Small intestine (tissue), 7 donors: ENCODE results near the gene BAZ2A. TPM values are rescaled to one million over a fixed set of nuclear protein-coding genes. Genes with fewer than 3 reads are reported as not detected.
"Not testable (repeated sequence)": the region's sequence is repeated elsewhere in the genome, so short reads cannot be mapped to it uniquely, and the experiment has no call there.

Experiments
- DNase-seq, 2 donors: peaks; one replicate each; pipeline versions ENCODE4 v3.0.0 to v3.0.0-alpha.2; 2013
- FAIRE-seq: peaks from 2 replicates; lab custom pipeline; 2012; peaks lifted over from hg19 to GRCh38; lab: Jason Lieb, UNC
- H3K27ac ChIP-seq, 3 donors: one replicate each; pipeline ENCODE4 v1.5.1; 2013; ENCODE audit warnings: low read length in 2 of 3, mild to moderate bottlenecking in 2 of 3, control low read depth in 1 of 3, inconsistent platforms in 1 of 3, low read depth in 1 of 3, moderate library complexity in 1 of 3
- H3K27me3 ChIP-seq, 3 donors: one replicate each; pipeline ENCODE4 v1.6.1; 2013; ENCODE audit warnings: low read length in 3 of 3, inconsistent platforms in 1 of 3; ENCODE audit not compliant: control insufficient read depth in 3 of 3, insufficient read depth in 3 of 3
- H3K36me3 ChIP-seq, 3 donors: one replicate each; pipeline ENCODE4 v1.6.1; 2013; ENCODE audit warnings: low read length in 3 of 3, inconsistent platforms in 1 of 3, low read depth in 1 of 3, mild to moderate bottlenecking in 1 of 3, moderate library complexity in 1 of 3; ENCODE audit not compliant: control insufficient read depth in 3 of 3, insufficient read depth in 2 of 3
- H3K4me1 ChIP-seq, 3 donors: one replicate each; pipeline ENCODE4 v1.6.1; 2013; ENCODE audit warnings: low read length in 2 of 3, inconsistent platforms in 1 of 3, low read depth in 1 of 3, mild to moderate bottlenecking in 1 of 3, moderate library complexity in 1 of 3; ENCODE audit not compliant: control insufficient read depth in 3 of 3, insufficient read depth in 2 of 3
- H3K4me3 ChIP-seq, 3 donors: one replicate each; pipeline ENCODE4 v1.5.1; 2013; ENCODE audit warnings: low read length in 3 of 3, control low read depth in 1 of 3, inconsistent platforms in 1 of 3, low read depth in 1 of 3, mild to moderate bottlenecking in 1 of 3, moderate library complexity in 1 of 3
- H3K9me3 ChIP-seq, 2 donors: one replicate each; pipeline ENCODE4 v1.6.1; 2013; ENCODE audit warnings: low read depth in 1 of 2, low read length in 1 of 2; ENCODE audit not compliant: control insufficient read depth in 2 of 2, insufficient read depth in 1 of 2
- WGBS, 3 donors: extraction: QIAGEN DNeasy Blood & Tissue Kit; methylation state at CpG; one replicate each; pipeline ENCODE4 v1.1.7; 2013; 5-methylcytosine and 5-hydroxymethylcytosine counted together
- polyA plus RNA-seq, 4 donors: library from polyadenylated mRNA; stranded (reverse) in 3 of 4; unstranded in 1 of 4; fragments of 200-250 nt in 3 of 4; fragments of 120-200 nt in 1 of 4; gene quantifications; one replicate each; pipeline versions ENCODE4 v1.2.1 to v1.2.3, GENCODE V29; 2013
- donor health status: healthy with polysubstance abuse.
- donor health status: control.
- donor health status: control.
- donor health status: Bipolar disorder and iron deficiency.
- donor health status: healthy.

BAZ2A gene
- polyA plus RNA-seq, 4 donors, result 19.2 to 71.1 (median 26.0) TPM

DNA sequence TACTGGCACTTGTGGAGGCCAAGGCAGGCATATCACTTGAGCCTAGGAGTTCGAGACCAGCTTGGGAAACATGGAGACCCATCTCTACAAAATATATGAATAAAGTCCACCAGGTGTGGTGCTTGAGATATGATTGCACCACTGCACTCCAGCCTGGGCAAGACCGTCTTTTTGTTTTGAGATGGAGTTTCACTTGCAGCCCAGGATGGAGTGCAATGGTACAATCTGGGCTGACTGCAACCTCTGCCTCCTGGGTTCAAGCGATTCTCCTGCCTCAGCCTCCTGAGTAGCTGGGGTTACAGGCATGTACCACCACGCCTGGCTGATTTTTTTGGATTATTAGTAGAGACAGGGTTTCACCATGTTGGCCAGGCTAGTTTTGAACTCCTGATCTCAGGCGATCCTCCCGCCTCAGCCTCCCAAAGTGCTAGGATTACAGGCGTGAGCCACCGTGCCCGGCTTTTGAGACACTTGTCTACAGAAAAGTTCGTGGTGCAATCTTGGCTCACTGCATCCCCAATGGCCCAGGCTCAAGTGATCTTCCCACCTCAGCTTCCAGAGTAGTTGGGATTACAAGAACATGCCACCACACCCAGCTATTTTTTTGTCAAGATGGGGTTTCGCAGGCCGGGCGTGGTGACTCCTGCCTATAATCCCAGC, 32.0 kb upstream of the BAZ2A start:
- WGBS, 3 donors, result 91 to 95% (median 92%) methylated on average over 13 of the region's 13 CpGs
- peaks cover 6 to 29% (median 9%) of the 10 kb centered on the region in 3 donors for H3K36me3 ChIP-seq
- no peak for FAIRE-seq
- DNase-seq, result no peak
- H3K27ac ChIP-seq, result no peak overlapping the region
- no peak overlapping the region for H3K4me3 ChIP-seq
- no peaks in the 10 kb centered on the region for H3K9me3 ChIP-seq
- no peaks in the 10 kb centered on the region for H3K27me3 ChIP-seq
- peaks cover 0 to 2% (median 0%) of the 10 kb centered on the region in 3 donors for H3K4me1 ChIP-seq

GRCh38 chr12:56661560-56661959, 31.4 kb upstream of the BAZ2A start:
- H3K27ac ChIP-seq, result no peak overlapping the region
- no peaks in the 10 kb centered on the region for H3K27me3 ChIP-seq
- H3K9me3 ChIP-seq, result no peaks in the 10 kb centered on the region
- no peak for FAIRE-seq
- no peak for DNase-seq
- H3K4me3 ChIP-seq, result no peak overlapping the region
- peaks cover 6 to 24% (median 7%) of the 10 kb centered on the region in 3 donors for H3K36me3 ChIP-seq
- 86 to 88% (median 86%) methylated on average over 7 of the region's 7 CpGs for WGBS, 3 donors
- H3K4me1 ChIP-seq, result peaks cover 0 to 2% (median 0%) of the 10 kb centered on the region in 3 donors

DNA sequence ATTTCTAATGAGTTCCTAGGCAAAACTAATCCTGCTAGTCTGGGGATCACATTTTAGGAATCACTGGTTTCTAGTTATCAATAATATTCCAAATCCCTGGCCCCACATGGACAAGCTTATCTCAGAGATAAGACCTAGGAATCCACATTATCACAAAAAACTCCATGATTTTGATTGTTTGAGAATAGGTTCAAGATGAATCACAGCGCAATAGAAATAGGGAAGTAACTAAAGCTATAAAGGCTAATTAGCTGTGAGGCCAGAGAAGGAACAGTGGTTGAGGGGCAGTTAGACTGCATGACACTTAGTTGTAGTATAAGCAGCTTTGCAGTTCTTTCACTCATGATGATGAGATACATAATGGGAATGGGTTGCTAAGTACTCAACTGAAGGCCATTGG, 28.8 kb upstream of the BAZ2A start:
- DNase-seq (peak in 1 of 2 donors; percentile 28), FAIRE-seq (no peak)
- Histone ChIP-seq H3K27ac (no peak overlapping the region), H3K27me3 (no peaks in the 10 kb centered on the region), H3K9me3 (peaks cover 0 to 16% of the 10 kb centered on the region in 2 donors), H3K4me3 (no peak overlapping the region), H3K36me3 (peaks cover 2 to 14% (median 2%) of the 10 kb centered on the region in 3 donors), H3K4me1 (peaks cover 0 to 2% (median 0%) of the 10 kb centered on the region in 3 donors)
- 41 to 63% (median 49%) methylated on average over 1 of the region's 1 CpG for WGBS, 3 donors

DNA sequence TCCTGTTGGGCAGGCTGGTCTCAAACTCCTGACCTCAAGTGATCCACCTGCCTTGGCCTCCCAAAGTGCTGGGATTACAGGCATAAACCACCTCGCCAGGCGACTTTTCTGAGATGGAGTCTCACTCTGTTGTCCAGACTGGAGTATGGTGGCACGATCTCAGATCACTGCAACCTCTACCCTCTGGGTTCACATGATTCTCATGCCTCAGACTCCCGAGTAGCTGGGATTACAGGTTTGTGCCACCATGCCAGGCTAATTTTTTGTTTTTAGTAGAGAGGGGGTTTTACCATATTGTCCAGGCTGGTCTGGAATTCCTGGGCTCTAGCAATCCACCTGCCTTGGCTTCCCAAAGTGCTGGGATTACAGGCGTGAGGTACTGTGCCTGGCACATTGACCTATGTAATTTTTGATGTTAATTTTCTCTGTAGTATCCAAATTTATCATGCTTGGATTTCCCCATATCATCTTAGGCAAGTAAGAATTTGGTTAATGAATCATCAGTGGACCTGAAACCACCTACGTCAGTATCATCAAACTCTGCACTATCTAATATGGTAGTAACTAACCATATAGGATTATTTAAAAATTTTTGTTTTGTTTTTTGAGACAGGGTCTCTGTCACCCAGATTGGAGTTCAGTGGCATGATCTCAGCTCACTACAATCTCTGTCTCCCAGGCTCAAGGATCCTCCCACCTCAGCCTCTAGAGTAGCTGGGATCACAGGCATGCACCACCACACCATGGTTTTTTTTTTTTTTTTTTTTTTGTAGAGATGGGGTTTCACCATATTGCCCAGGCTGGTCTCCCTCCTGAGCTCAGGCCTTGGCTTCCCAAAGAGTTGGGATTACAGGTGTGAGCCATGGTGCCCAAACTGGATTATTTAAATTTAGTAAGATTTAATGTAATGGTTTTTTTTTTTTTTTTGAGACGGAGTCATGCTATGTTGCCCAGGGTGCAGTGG, 27.6 kb upstream of the BAZ2A start:
- Histone ChIP-seq H3K27ac (no peak overlapping the region), H3K9me3 (peaks cover 0 to 21% of the 10 kb centered on the region in 2 donors), H3K4me3 (no peak overlapping the region), H3K27me3 (no peaks in the 10 kb centered on the region), H3K36me3 (peaks cover 0 to 12% (median 2%) of the 10 kb centered on the region in 3 donors), H3K4me1 (peaks cover 0 to 2% (median 0%) of the 10 kb centered on the region in 3 donors)
- FAIRE-seq (no peak), DNase-seq (no peak)
- 80 to 82% (median 80%) methylated on average over 7 of the region's 7 CpGs for WGBS, 3 donors

DNA sequence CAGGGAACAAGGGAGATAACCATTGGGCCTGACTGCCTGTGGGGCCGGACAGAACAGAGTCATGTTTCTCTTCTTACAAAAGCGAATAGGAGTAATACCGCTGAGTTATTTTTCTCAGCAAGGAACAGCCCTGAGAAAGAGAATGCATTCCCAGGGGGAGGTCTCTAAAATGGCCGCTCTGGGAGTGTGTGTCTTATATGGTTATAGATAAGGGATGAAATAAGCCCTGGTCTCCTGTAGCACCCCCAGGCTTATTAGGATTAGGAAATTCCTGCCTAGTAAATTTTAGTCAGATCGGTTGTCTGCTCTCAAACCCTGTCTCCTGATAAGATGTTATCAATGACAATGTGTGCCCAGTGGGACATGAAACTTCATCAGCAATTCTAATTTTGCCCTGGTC, 23.7 kb upstream of the BAZ2A start:
- H3K9me3 ChIP-seq, result peaks cover 0 to 21% of the 10 kb centered on the region in 2 donors
- not testable (repeated sequence) for FAIRE-seq, H3K4me1 ChIP-seq, H3K27me3 ChIP-seq, H3K4me3 ChIP-seq, H3K27ac ChIP-seq, H3K36me3 ChIP-seq, DNase-seq
- 86 to 87% (median 87%) methylated on average over 5 of the region's 5 CpGs for WGBS, 3 donors

GRCh38 chr12:56648023-56648422, 17.9 kb upstream of the BAZ2A start:
- H3K4me3 ChIP-seq, FAIRE-seq, DNase-seq, H3K36me3 ChIP-seq, H3K27ac ChIP-seq, H3K9me3 ChIP-seq, H3K27me3 ChIP-seq: not testable (repeated sequence)
- WGBS, 3 donors, result 96 to 98% (median 96%) methylated on average over 9 of the region's 9 CpGs
- peaks cover 0 to 17% (median 0%) of the 10 kb centered on the region in 3 donors for H3K4me1 ChIP-seq

GRCh38 chr12:56645717-56646446, 15.8 kb upstream of the BAZ2A start, which contains the start of gene ATP5F1B:
Gene ATP5F1B, minus strand, starts transcription at chr12:56645984. Its CDS starts 21 bp downstream, at chr12:56645963.
- peak within 1 kb of the TSS; percentile 64 to 97 (median 77) for H3K4me3 ChIP-seq
- DNase-seq (peak; percentile 98 to 100), FAIRE-seq (peak; percentile 87)
- peaks cover 11 to 27% (median 16%) of the 10 kb centered on the region in 3 donors for H3K36me3 ChIP-seq
- H3K27me3 ChIP-seq, result no peaks in the 10 kb centered on the region
- no peaks in the 10 kb centered on the region for H3K9me3 ChIP-seq
- H3K27ac ChIP-seq, result peak within 1 kb of the TSS; percentile 90 to 99 (median 92)
- H3K4me1 ChIP-seq, result peaks cover 0 to 22% (median 0%) of the 10 kb centered on the region in 3 donors
- 0 to 2% (median 1%) methylated on average over 39 of the region's 39 CpGs for WGBS, 3 donors
